ENCODE results near the gene MID2.

MID2 gene

GRCh38 chrX:107971636-107972035 is 146.0 kb downstream of the MID2 start:
- Histone ChIP-seq H3K27me3 (ENCODE audit: control insufficient read depth in 1 of 2, insufficient read depth in 2 of 2, low read length in 2 of 2) (peaks cover 0 to 4% of the 10 kb centered on the region in 2 donors), H3K36me3 (ENCODE audit: insufficient read depth, low read length) (no peaks in the 10 kb centered on the region), H3K9ac (ENCODE audit: low read length) (no peak overlapping the region), H3K4me3 (ENCODE audit: low read depth in 1 of 2, low read length in 2 of 2) (no peak overlapping the region), H3K4me1 (ENCODE audit: insufficient read depth, low read length) (no peaks in the 10 kb centered on the region), H3K9me3 (ENCODE audit: low read length) (no peaks in the 10 kb centered on the region), H3K27ac (ENCODE audit: low read depth, low read length) (no peak overlapping the region)
